ENCODE results near the gene ATN1.
"Not testable (repeated sequence)": the region's sequence is repeated elsewhere in the genome, so short reads cannot be mapped to it uniquely, and the experiment has no call there.

The ATN1 gene

GRCh38 chr12:6890789-6891645, 36.7 kb upstream of the ATN1 start:
- H3K4me3 ChIP-seq (IDR thresholded peaks at IDR 0.05; ENCODE audit: insufficient read depth, low read depth, low read length), result no peak overlapping the region
- no peaks in the 10 kb centered on the region for H3K27me3 ChIP-seq (ENCODE audit: insufficient read depth, low read depth)
- H3K9ac ChIP-seq, result peak overlapping the region; percentile 82
- peak overlapping the region; percentile 99 for H3K4me2 ChIP-seq
- H3K27ac ChIP-seq, result peak overlapping the region; percentile 97
- H3K79me2 ChIP-seq (ENCODE audit: insufficient read depth, low read depth), result no peaks in the 10 kb centered on the region
- H3K36me3 ChIP-seq (ENCODE audit: insufficient read depth), result no peaks in the 10 kb centered on the region
- peaks cover 38% of the 10 kb centered on the region for H3K4me1 ChIP-seq (ENCODE audit: low read depth, poor library complexity, severe bottlenecking)
- no peaks in the 10 kb centered on the region for H4K20me1 ChIP-seq (ENCODE audit: insufficient read depth)
- peak overlapping the region; percentile 88 for H2AFZ ChIP-seq (ENCODE audit: low read depth)
- TF ChIP-seq CTCF (conservative IDR thresholded peaks at IDR 0.05; ENCODE audit: low read depth, low read length), result peak; percentile 31

GRCh38 chr12:6891646-6892001, 36.1 kb upstream of the ATN1 start:
- no peaks in the 10 kb centered on the region for H3K36me3 ChIP-seq (ENCODE audit: insufficient read depth)
- no peak for TF ChIP-seq CTCF (conservative IDR thresholded peaks at IDR 0.05; ENCODE audit: low read depth, low read length)
- no peaks in the 10 kb centered on the region for H3K79me2 ChIP-seq (ENCODE audit: insufficient read depth, low read depth)
- peaks cover 38% of the 10 kb centered on the region for H3K4me1 ChIP-seq (ENCODE audit: low read depth, poor library complexity, severe bottlenecking)
- H2AFZ ChIP-seq (ENCODE audit: low read depth), result peak overlapping the region; percentile 88
- peak overlapping the region; percentile 97 for H3K27ac ChIP-seq
- H4K20me1 ChIP-seq (ENCODE audit: insufficient read depth), result no peaks in the 10 kb centered on the region
- no peaks in the 10 kb centered on the region for H3K27me3 ChIP-seq (ENCODE audit: insufficient read depth, low read depth)
- no peak overlapping the region for H3K4me3 ChIP-seq (IDR thresholded peaks at IDR 0.05; ENCODE audit: insufficient read depth, low read depth, low read length)
- H3K4me2 ChIP-seq, result peak overlapping the region; percentile 41
- peak overlapping the region; percentile 74 for H3K9ac ChIP-seq

GRCh38 chr12:6892683-6893082, 35.1 kb upstream of the ATN1 start:
- H3K36me3 ChIP-seq (ENCODE audit: insufficient read depth); H4K20me1 ChIP-seq (ENCODE audit: insufficient read depth); H3K27me3 ChIP-seq (ENCODE audit: insufficient read depth, low read depth); H3K9ac ChIP-seq; H2AFZ ChIP-seq (ENCODE audit: low read depth); H3K4me3 ChIP-seq (IDR thresholded peaks at IDR 0.05; ENCODE audit: insufficient read depth, low read depth, low read length); H3K4me2 ChIP-seq; H3K79me2 ChIP-seq (ENCODE audit: insufficient read depth, low read depth); H3K27ac ChIP-seq: not testable (repeated sequence)
- peaks cover 33% of the 10 kb centered on the region for H3K4me1 ChIP-seq (ENCODE audit: low read depth, poor library complexity, severe bottlenecking)

- H3K9ac ChIP-seq, result no peak overlapping the region
- H3K27ac ChIP-seq, result no peak overlapping the region
- H2AFZ ChIP-seq (ENCODE audit: low read depth), result no peak overlapping the region
- H3K4me2 ChIP-seq, result no peak overlapping the region
- H3K36me3 ChIP-seq (ENCODE audit: insufficient read depth), result no peaks in the 10 kb centered on the region
- H3K4me3 ChIP-seq (IDR thresholded peaks at IDR 0.05; ENCODE audit: insufficient read depth, low read depth, low read length), result no peak overlapping the region
- H3K79me2 ChIP-seq (ENCODE audit: insufficient read depth, low read depth), result no peaks in the 10 kb centered on the region
- peaks cover 20% of the 10 kb centered on the region for H3K4me1 ChIP-seq (ENCODE audit: low read depth, poor library complexity, severe bottlenecking)
- H4K20me1 ChIP-seq (ENCODE audit: insufficient read depth), result no peaks in the 10 kb centered on the region
- H3K27me3 ChIP-seq (ENCODE audit: insufficient read depth, low read depth), result no peaks in the 10 kb centered on the region
- TF ChIP-seq CTCF (conservative IDR thresholded peaks at IDR 0.05; ENCODE audit: low read depth, low read length), result no peak
Observed at GRCh38 chr12:6894321-6894720, 33.4 kb upstream of the ATN1 start.

GRCh38 chr12:6896846-6897435, 30.8 kb upstream of the ATN1 start:
- Histone ChIP-seq H3K4me2 (no peak overlapping the region), H2AFZ (ENCODE audit: low read depth) (no peak overlapping the region), H3K79me2 (ENCODE audit: insufficient read depth, low read depth) (no peaks in the 10 kb centered on the region), H3K4me3 (IDR thresholded peaks at IDR 0.05; ENCODE audit: insufficient read depth, low read depth, low read length) (no peak overlapping the region), H4K20me1 (ENCODE audit: insufficient read depth) (no peaks in the 10 kb centered on the region), H3K27ac (no peak overlapping the region), H3K9ac (no peak overlapping the region), H3K27me3 (ENCODE audit: insufficient read depth, low read depth) (no peaks in the 10 kb centered on the region), H3K36me3 (ENCODE audit: insufficient read depth) (no peaks in the 10 kb centered on the region), H3K4me1 (ENCODE audit: low read depth, poor library complexity, severe bottlenecking) (peaks cover 3% of the 10 kb centered on the region)
- TF ChIP-seq CTCF (conservative IDR thresholded peaks at IDR 0.05; ENCODE audit: low read depth, low read length), result no peak

All from KMS-11 (cell line).